ENCODE results near the gene GASK1B.

Gene GASK1B

GRCh38 chr4:158172261-158173258 lies at the start of gene GASK1B:
GASK1B (minus strand) TSS chr4:158173025; CDS start chr4:158171375, 1,650 bp downstream.
- DNase-seq = peak; percentile 54

DNA sequence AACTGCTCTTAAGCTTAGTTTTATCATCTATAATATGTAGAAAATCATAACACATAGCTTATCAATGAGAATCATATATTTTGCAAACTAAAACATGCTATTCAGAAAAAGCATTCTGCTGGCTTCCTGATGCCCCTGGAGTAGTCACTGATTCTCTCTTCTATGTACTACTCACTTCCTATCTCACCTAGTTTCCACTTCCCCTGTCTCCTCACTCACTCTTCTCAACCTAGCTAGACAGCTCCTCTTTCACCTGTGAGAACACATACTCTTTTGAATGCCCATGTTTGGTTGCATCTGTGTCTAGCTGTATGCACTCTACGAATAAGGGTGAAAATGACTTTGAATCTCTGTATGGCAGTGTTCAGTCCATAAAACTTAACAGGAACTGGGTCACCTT lies 46.8 kb upstream of the GASK1B start:
- DNase-seq = no peak

DNA sequence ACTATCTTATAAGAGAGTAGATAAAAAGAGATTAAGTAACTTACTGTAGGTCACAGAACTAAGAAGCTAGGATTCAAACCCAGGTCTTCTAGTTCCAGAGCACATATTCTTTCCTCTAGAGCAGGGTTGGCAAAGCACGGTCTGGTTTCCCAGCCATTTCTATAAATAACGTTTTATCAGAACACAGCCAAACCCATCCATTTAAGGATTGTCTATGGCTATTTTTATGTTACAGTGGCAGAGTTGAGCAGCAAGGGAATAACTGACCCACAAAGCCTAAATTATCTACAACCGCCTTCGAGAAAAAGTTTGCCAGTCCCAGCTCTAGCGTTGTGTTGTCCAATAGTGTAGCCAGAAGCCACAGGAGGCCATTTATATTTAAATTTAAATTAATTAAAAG lies 44.9 kb upstream of the GASK1B start:
- DNase-seq = no peak

DNA sequence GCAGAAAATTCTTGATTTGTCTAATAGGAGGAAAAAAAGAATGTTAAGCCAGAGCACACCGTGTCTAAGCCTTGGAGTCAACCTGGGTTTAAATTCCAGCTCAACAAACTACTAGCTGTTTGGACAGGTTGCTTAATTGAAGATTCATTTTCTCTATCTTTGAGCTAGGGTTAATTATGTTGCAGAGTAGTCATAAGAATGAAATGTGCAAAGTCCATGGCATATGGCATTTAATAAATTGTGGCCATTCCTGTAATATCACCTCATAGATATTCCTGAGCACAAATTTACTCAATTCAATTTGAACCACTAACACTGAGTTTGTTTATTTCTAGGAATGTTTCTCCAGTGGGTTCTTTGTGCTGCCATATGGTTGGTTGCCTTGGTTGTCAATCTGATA lies 42.0 kb upstream of the GASK1B start:
- no peak for DNase-seq

DNA sequence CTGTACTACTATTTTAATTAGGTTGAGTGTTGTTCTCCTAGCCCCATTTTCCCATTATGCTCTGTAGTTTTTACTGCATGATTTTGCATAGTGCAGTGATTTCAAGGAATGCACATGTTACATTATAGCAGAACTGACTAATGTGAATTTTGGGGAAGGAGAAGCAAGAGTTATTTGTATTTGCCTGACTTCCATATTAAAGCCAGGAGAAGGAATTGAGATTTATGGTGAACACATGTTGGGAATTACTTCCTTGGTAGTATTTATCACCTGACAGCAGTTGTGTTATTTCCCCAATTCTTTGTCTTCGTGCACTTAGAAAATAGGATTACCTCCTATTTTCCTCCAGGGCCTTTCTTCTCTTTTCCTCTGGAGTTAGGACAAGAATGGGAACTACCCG lies 40.6 kb upstream of the GASK1B start:
- DNase-seq = no peak

DNA sequence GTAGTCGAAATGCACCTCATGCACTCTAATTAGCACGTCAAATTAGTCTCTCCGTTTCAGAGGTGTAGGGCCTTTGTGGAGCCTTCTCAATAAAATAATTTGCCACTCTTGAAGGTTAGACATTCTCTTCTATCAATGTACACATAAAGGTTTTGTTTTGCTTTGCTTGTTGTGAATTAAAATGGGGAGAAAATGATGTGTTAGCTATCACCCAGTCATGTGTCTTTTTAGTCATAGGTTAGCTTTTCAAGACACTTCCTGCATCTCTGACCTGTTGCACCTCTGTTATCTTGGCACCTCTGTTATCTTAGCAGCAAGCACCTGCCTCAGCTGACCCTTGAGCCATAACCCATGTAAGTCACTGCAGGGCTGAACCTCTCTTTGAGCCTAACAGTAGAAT lies 38.4 kb upstream of the GASK1B start:
- peak; percentile 33 for DNase-seq

- peak; percentile 87 for DNase-seq
Observed at GRCh38 chr4:158209825-158210807, 37.3 kb upstream of the GASK1B start, which contains the start of gene TMEM144. TMEM144 (plus strand) TSS chr4:158210486; CDS start chr4:158212668, 2,182 bp downstream.

DNA sequence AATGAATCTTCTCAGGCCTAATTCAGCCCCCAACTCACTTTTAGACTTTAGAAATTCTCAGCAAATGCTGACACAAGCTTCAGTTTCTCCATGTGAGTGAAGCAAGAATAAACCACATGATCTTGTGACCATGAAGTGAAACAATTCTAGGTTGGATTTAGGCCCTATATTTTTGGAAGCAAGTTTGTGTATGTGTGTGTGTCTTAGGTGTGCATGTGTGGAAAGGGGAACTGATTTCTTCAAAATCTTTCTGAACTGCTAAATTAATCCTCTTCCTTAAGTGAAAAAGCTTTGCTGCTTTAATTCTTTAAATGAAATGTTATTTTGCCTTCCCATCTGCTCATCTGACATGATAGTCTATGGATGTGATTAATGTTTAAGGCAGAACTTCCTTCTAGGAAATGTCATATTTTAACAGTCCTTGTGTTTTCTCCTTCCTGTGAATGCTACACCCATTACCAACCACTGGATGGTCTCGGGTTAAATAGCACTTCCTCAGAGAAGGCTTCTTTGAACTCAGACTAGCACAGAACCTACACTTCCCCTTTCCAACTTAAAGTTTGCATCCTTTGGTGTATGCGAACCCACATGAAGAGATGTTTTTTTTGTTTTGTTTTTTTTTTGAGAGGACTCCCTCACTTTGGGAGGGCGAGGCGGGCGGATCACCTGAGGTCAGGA lies 36.3 kb upstream of the GASK1B start:
- no peak for DNase-seq

DNA sequence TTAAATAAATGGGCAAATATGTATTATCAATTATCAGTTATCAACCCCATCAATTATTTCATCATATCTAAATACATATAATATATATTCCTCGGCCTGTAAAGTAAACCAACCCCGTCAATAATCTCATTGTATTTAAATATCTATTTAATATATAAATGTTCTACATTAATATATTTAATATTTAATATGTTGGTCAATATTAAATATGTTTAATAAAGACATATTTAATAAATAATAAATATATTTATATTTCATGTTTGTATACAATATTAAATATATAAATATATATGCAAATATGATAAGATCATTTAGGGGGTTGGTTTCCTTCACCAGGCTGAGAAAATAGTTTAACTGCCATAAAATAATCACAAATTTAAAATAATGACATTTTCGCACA lies 31.1 kb upstream of the GASK1B start:
- DNase-seq = no peak

GRCh38 chr4:158203436-158203835 lies 30.6 kb upstream of the GASK1B start:
- no peak for DNase-seq

DNA sequence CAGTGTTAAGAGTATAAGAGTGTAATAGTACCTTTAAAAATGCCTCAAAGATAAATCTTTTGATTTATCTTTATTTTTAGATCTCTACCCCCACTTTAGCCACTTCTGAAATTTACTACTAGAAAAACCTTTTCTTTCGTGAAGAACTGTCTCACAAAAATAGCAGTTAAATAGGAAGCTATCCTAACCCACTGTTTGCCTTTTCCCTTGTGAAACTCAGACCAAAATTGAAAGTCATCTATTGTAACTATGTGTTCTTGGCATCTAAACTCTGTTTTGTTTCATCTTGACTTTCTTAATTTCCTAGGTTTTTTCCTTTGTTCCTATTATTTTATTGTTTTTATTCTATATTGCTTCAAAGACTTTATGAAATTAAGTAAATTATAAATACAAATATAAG lies 29.7 kb upstream of the GASK1B start:
- DNase-seq = no peak

DNA sequence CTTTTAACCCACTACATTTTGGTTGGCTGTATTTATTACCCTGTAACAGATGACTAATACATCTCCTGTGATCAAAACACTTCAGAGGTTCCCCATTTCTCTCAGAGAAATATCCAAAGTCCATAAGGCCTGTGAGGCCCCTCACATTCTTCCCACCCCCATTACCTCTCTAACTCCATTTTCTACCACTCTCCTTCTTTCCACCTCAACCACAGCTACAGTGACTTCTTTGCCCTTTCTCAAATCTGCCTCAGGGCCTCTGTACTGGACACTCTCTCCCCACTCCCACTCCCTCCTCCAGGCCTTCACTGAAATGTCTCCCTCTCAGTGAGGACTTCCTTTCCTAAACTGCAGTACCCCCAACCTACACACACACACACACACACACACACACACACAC lies 29.1 kb upstream of the GASK1B start:
- no peak for DNase-seq

DNA sequence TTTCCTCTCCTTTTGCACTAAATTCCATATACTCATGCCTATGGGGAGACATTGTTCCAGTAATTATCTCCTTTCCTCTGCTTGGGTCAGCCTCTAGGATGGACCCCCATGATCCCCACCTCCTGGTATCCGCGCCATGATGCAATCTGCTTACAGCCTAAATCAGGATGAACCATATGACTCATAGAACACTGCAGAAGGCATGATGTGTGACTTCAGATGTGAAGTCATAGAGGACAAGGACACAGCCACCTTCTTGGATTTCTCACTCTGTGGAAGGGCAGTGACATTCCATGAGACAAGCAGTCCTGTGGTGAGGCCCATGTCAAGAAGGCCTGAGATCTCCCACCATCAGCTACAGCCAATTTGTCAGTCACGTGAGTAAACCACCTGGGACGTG lies 28.5 kb upstream of the GASK1B start:
- DNase-seq = no peak

- no peak for DNase-seq
Observed at GRCh38 chr4:158200214-158200613, 27.4 kb upstream of the GASK1B start.

GRCh38 chr4:158197194-158197776 lies 24.5 kb upstream of the GASK1B start:
- DNase-seq = no peak

- DNase-seq = no peak
Observed at GRCh38 chr4:158195297-158195696, 22.5 kb upstream of the GASK1B start.

DNA sequence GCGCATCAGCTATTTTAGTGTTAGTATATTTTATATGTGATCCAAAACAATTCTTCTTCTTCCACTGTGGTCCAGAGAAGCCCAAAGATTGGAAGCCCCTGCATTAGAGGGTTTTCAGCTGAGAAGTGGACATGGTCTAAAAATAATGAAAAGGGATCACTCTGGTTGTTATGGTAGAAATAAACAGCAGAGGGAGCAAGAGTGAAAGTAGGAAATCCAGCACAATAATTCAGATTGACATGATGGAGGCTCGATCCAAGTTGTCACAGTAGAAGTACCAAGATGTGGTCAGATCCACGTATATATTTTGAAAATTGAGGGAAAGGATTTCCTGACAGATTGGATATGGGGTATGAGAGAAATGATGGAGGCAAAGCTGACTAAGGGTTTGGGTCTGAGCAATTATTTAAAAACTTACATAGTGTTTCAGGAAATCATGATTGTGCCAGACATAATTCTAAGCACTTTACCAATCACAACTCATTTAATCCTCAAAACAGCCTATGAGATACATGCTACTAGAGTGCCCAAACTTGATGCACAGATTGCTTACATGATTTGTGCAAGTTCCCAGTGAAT lies 20.4 kb upstream of the GASK1B start:
- DNase-seq = peak; percentile 45

DNA sequence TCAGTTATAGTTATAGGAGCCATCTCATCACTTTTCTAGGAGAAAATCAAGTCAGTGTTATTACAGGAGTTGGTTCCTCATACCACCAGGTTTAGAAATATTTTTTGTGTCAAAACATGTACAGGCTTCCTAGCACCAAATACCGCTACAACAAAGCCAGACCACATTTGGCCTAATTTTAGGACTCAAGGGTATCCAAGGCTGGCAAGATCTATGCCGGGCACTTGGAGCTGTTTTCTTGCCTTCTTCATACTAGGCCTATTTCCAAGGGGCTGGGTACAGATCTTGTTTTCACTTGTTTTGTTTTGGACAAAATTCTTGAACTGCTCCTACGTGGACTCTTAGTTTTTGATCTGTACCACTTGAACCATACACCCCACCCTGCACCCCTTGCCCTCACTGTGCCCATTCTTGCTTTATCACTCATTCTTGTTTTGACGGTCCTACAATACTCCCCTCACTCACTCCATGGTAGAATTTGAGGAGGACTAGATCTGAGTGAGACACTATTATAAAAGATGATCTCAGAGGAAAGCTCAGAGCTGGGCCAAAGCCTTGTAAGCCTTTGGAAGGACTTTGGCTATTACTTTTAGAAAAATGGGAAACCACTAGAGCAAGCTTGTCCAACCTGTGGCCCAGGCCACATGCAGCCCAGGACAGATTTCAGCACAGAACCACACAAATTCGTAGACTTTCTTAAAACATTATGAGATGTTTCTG lies 19.8 kb upstream of the GASK1B start:
- no peak for DNase-seq

DNA sequence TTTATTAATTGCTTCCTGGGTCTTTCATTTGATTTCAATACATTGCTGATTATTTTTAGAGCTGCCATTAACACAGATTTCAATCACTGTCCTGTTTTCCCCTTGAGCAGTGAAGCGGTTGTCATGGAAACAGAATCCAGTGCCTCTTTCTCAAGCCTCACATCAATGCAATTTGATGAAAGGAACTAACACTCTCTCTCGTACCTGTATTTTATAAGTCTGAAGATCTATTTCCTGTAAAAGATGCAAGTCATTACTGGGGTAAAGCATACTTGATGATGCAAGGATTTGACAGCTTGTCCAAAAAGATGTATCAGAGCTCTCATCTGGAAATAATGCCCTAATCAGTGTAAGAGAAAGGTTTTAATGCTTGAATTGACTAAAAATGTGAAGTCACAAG lies 17.9 kb upstream of the GASK1B start:
- no peak for DNase-seq

- DNase-seq = no peak
Observed at GRCh38 chr4:158189422-158189821, 16.6 kb upstream of the GASK1B start.

DNA sequence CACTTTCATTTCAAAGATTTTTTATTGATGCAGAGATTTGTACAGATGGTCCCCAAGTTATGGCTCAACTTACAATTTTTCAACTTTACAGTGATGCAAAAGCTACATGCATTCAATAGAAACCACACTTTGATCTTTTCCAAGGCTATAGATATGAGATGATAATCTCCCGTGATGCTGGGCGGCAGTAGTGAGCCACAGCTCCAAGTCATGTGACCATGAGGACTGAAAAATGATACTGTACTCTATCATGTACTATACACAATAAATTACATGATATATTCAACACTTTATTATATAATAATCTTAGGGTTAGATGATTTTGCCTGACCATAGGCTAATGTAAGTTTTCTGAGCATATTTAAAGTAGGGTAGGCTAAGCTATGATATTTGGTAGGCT lies 14.0 kb upstream of the GASK1B start:
- no peak for DNase-seq

Data from NCI-H69 (cell line).